ENCODE data around the gene TAP2. TPM values are rescaled to one million over a fixed set of nuclear protein-coding genes. Genes with fewer than 3 reads are reported as not detected.

TAP2 gene
- polyA plus RNA-seq, 1 donor from 2014 or later: 1.2 TPM

Other genes starting within 250 kb of the TAP2 start
- gene HLA-DRB1, start 248.9 kb downstream of the TAP2 start, polyA plus RNA-seq: not detected in 2 replicates
- not detected in 2 replicates for gene HLA-DQA1, start 201.3 kb downstream of the TAP2 start, polyA plus RNA-seq
- gene HLA-DQB1, start 172.1 kb downstream of the TAP2 start, polyA plus RNA-seq: not detected in 2 replicates
- gene HLA-DQA2, start 97.3 kb downstream of the TAP2 start, polyA plus RNA-seq: not detected in 2 replicates
- not detected in 2 replicates for gene HLA-DQB2, start 75.2 kb downstream of the TAP2 start, polyA plus RNA-seq
- gene HLA-DOB, start 21.7 kb downstream of the TAP2 start, polyA plus RNA-seq: not detected in 2 replicates
- gene PSMB8, start 5.3 kb upstream of the TAP2 start, polyA plus RNA-seq: 1.6 TPM in 1 of 2 replicates, not detected in the other
- gene TAP1, start 15.0 kb upstream of the TAP2 start, polyA plus RNA-seq: not detected in 2 replicates
- gene PSMB9, start 15.5 kb upstream of the TAP2 start, polyA plus RNA-seq: not detected in 2 replicates
- gene HLA-DMB, start 102.3 kb upstream of the TAP2 start, polyA plus RNA-seq: 2.9 and 4.5 TPM in 2 replicates
- 4.4 and 5.8 TPM in 2 replicates for gene HLA-DMA, start 114.4 kb upstream of the TAP2 start, polyA plus RNA-seq
- 102 and 107 TPM in 2 replicates for gene BRD2, start 129.9 kb upstream of the TAP2 start, polyA plus RNA-seq
- 0.07 TPM in 1 of 2 replicates, not detected in the other for gene HLA-DOA, start 170.9 kb upstream of the TAP2 start, polyA plus RNA-seq
- gene HLA-DPA1, start 234.9 kb upstream of the TAP2 start, polyA plus RNA-seq: not detected in 2 replicates
- 2.3 TPM in 1 of 2 replicates, not detected in the other for gene HLA-DPB1, start 237.3 kb upstream of the TAP2 start, polyA plus RNA-seq